Aorta (tissue), 5 donors: ENCODE measurements around the gene TNIK. TPM values are rescaled to one million over a fixed set of nuclear protein-coding genes. Genes with fewer than 3 reads are reported as not detected.

Source experiments
- ATAC-seq: fragments of 200-7000 bp; cut with Tn5 transposase; one replicate; pipeline ENCODE4 v1.9.1; 2022; ENCODE audit warnings: moderate library complexity; ENCODE audit not compliant: low FRiP score
- DNase-seq, 2 donors: peaks; one replicate each; pipeline ENCODE4 v3.0.0-alpha.2; 2020
- H3K27ac ChIP-seq, 2 donors: one replicate each; pipeline ENCODE4 v1.5.1; 2013; ENCODE audit warnings: low read length in 2 of 2, mild to moderate bottlenecking in 2 of 2, moderate library complexity in 2 of 2, control low read depth in 1 of 2, inconsistent platforms in 1 of 2, low read depth in 1 of 2
- H3K27me3 ChIP-seq, 2 donors: one replicate each; pipeline ENCODE4 v1.6.1; 2013; ENCODE audit warnings: control low read depth in 1 of 2, low read length in 1 of 2, mild to moderate bottlenecking in 1 of 2, moderate library complexity in 1 of 2; ENCODE audit not compliant: insufficient read depth in 2 of 2, control insufficient read depth in 1 of 2
- H3K36me3 ChIP-seq, 2 donors: one replicate each; pipeline ENCODE4 v1.6.1; 2013; ENCODE audit warnings: control low read depth in 1 of 2, low read length in 1 of 2, mild to moderate bottlenecking in 1 of 2; ENCODE audit not compliant: insufficient read depth in 2 of 2, control insufficient read depth in 1 of 2
- H3K4me1 ChIP-seq, 2 donors: one replicate each; pipeline ENCODE4 v1.6.1; 2013; ENCODE audit warnings: low read length in 2 of 2, control low read depth in 1 of 2, mild to moderate bottlenecking in 1 of 2, moderate library complexity in 1 of 2; ENCODE audit not compliant: insufficient read depth in 2 of 2, control insufficient read depth in 1 of 2
- H3K4me3 ChIP-seq, 2 donors: one replicate each; pipeline ENCODE4 v1.5.1; 2013; ENCODE audit warnings: low read length in 2 of 2, control low read depth in 1 of 2, mild to moderate bottlenecking in 1 of 2
- H3K9me3 ChIP-seq: one replicate; pipeline ENCODE4 v1.6.1; 2013; ENCODE audit warnings: mild to moderate bottlenecking, low read length; ENCODE audit not compliant: control insufficient read depth
- WGBS, 2 donors: extraction: QIAGEN DNeasy Blood & Tissue Kit; methylation state at CpG; one replicate each; pipeline ENCODE4 v1.1.7; 2013; 5-methylcytosine and 5-hydroxymethylcytosine counted together
- intact Hi-C, 2 donors: fragments of 100-400 bp; cut with DNase I; formaldehyde crosslinking; loops; one replicate each; pipeline versions ENCODE4 v1.14.2 to v1.15.0; 2022
- microRNA-seq, 2 donors: library from miRNA; unstranded; fragments of <30 nt; microRNA quantifications; one replicate each; pipeline ENCODE4 v1.2.0, GENCODE V29; 2020
- polyA plus RNA-seq, 2 donors: library from polyadenylated mRNA; stranded (reverse); fragments of 200-250 nt; gene quantifications; one replicate each; pipeline ENCODE4 v1.2.3, GENCODE V29; 2013
- total RNA-seq, 2 donors: library from RNA; stranded (reverse); fragmentation: NEBNext Ultra II Directional; extraction: Animal tissue kit (Norgen Biotek cat#: 25700); gene quantifications; one replicate each; pipeline ENCODE4 v1.2.1, GENCODE V29; 2021
- donor health status: healthy with polysubstance abuse.
- donor health status: Bipolar disorder and iron deficiency.
- donor health status: DM: no; HTN: no; CAD: no.
- donor health status: DM: no; HTN: no; CAD: no.
- donor health status: DM: yes; HTN: yes; CAD: no.

The TNIK gene
- total and polyA plus RNA-seq, 4 donors, result 4.7 to 14.6 (median 8.8) TPM

GRCh38 chr3:171013822-171014748 lies 446.1 kb downstream of the TNIK start:
- ATAC-seq, result no peak
- H3K4me3 ChIP-seq, result no peak overlapping the region
- WGBS, 2 donors, result 75 to 82% methylated on average over 5 of the region's 5 CpGs
- H3K9me3 ChIP-seq, result no peaks in the 10 kb centered on the region
- intact Hi-C loops, result no loop called here
- no peaks in the 10 kb centered on the region for H3K27me3 ChIP-seq
- H3K36me3 ChIP-seq, result no peaks in the 10 kb centered on the region
- no peak for DNase-seq
- no peak overlapping the region for H3K27ac ChIP-seq
- no peaks in the 10 kb centered on the region for H3K4me1 ChIP-seq

GRCh38 chr3:171011873-171012336 lies 448.3 kb downstream of the TNIK start:
- Histone ChIP-seq H3K27me3 (no peaks in the 10 kb centered on the region), H3K36me3 (no peaks in the 10 kb centered on the region), H3K27ac (no peak overlapping the region), H3K4me3 (no peak overlapping the region), H3K9me3 (no peaks in the 10 kb centered on the region), H3K4me1 (no peaks in the 10 kb centered on the region)
- ATAC-seq (no peak), DNase-seq (no peak)
- 83 to 89% methylated on average over 4 of the region's 4 CpGs for WGBS, 2 donors
- intact Hi-C loops, result no loop called here

Small RNA genes within 50 kb of the gene (microRNA-seq; reads per million reads assigned to microRNA genes)
- gene MIR569, result 0 reads per million in 2 donors
